ENCODE data around the gene RTN3.
A peak's percentile ranks its signal among the peaks of the same experiment; 100 is the strongest.

Gene RTN3

DNA sequence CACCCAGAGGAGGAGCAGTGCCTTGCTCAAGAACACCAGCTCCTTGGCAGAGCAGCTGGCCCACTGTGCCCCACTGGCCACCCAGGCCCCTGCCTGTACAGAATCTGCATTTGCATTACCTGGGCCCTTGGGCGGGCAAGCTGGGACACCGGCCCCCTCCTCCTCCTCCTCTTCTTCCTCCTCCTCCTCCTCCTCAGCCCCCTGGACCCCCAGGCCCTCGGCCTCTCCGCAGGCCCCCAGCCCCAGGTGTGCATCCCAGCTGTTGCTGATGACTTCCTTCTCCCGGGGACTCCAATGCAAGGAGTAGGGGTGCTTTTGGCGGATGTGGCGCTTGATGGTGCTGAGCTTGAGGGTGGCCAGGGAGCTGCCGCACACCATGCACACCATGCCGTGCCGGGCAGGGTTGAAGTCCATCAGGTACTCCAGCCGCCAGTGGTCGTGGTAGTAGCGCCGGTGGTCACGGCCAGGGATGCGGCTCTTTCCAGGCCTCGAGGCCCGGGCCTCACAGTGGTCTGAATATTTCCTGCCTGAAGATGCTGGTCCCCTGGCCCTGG, 84.5 kb downstream of the RTN3 start:
- H3K4me3 ChIP-seq (ENCODE audit: low read depth, low read length), result no peak overlapping the region
- CTCF ChIA-PET, result interaction anchor here (0.8 to 4.6 kb wide), 4 partner anchors 10 to 77 kb away, joined by 3 to 36 read pairs (median 3); partner anchors contain the start of gene MARK2
- POLR2A ChIA-PET, result no interaction called here
- no peak for DNase-seq (ENCODE audit: low read depth, low spot score)
- TF ChIP-seq, protein P1, sequence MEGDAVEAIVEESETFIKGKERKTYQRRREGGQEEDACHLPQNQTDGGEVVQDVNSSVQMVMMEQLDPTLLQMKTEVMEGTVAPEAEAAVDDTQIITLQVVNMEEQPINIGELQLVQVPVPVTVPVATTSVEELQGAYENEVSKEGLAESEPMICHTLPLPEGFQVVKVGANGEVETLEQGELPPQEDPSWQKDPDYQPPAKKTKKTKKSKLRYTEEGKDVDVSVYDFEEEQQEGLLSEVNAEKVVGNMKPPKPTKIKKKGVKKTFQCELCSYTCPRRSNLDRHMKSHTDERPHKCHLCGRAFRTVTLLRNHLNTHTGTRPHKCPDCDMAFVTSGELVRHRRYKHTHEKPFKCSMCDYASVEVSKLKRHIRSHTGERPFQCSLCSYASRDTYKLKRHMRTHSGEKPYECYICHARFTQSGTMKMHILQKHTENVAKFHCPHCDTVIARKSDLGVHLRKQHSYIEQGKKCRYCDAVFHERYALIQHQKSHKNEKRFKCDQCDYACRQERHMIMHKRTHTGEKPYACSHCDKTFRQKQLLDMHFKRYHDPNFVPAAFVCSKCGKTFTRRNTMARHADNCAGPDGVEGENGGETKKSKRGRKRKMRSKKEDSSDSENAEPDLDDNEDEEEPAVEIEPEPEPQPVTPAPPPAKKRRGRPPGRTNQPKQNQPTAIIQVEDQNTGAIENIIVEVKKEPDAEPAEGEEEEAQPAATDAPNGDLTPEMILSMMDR (IDR thresholded peaks at IDR 0.05; ENCODE audit: insufficient read depth, low read length, missing control alignments), result no peak

DNA sequence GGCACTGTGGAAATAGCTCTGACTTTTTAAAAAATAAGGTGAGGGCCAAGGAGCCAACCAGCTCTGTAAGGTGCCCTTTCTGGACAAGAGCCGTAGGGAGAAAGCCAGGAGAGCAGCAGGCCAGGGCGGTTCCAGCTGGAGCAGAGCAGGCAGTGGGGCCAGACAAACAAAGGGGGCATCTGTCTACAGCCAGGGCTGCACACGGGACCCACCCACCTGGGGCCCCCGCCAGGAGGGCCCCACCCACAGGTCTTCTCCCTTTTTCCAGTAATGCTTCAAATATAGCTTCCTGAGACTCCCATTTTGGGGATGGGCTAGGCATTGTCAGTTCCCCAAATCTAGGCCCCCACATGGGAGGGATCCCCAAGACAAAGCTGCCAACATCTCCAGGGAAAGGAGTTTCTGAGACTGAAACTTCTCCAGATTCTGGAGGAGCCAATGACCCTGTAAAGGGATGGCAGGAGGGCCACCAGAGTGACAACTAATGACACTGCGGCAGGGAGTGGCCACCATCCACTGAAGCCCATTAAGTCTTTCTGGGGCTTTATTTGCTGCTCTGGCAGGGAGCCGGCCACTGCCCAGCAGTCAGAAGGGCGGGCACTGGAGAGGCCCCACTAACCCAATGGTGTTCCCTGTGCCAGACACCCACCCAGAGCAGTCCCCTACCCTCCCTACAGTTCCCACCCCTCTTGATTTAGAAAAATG, 85.4 kb downstream of the RTN3 start:
- ChIA-PET CTCF (interaction anchor here (0.8 to 4.6 kb wide), 9 partner anchors 10 to 234 kb away, joined by 3 to 36 read pairs (median 4); partner anchors contain the start of gene MARK2), POLR2A (no interaction called here)
- DNase-seq (ENCODE audit: low read depth, low spot score), result no peak
- peak overlapping the region; percentile 70 for H3K4me3 ChIP-seq (ENCODE audit: low read depth, low read length)
- TF ChIP-seq, protein P1 (IDR thresholded peaks at IDR 0.05; ENCODE audit: insufficient read depth, low read length, missing control alignments), result no peak

DNA sequence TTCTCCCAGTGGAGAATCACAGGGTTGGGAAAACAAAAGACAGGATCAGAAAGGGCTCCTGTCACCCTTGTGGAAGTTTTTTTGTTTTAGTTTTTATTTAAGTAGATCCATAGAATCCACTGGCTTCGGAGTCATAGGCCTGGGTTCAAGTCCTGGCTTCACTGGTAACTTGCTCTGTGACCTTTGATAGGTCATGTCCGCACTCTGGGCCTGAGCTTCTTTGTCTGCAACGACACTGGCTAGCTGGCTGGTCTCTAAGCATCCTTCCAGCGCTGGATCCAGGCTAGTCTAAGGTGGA, 85.9 kb downstream of the RTN3 start:
- ChIA-PET CTCF (interaction anchor here (0.9 to 4.6 kb wide), 19 partner anchors 11 to 418 kb away, joined by 3 to 36 read pairs (median 4); partner anchors contain the start of genes ATL3 and MARK2), POLR2A (no interaction called here)
- peak overlapping the region; percentile 70 for H3K4me3 ChIP-seq (ENCODE audit: low read depth, low read length)
- no peak for DNase-seq (ENCODE audit: low read depth, low spot score)
- TF ChIP-seq, protein P1 (IDR thresholded peaks at IDR 0.05; ENCODE audit: insufficient read depth, low read length, missing control alignments), result no peak

DNA sequence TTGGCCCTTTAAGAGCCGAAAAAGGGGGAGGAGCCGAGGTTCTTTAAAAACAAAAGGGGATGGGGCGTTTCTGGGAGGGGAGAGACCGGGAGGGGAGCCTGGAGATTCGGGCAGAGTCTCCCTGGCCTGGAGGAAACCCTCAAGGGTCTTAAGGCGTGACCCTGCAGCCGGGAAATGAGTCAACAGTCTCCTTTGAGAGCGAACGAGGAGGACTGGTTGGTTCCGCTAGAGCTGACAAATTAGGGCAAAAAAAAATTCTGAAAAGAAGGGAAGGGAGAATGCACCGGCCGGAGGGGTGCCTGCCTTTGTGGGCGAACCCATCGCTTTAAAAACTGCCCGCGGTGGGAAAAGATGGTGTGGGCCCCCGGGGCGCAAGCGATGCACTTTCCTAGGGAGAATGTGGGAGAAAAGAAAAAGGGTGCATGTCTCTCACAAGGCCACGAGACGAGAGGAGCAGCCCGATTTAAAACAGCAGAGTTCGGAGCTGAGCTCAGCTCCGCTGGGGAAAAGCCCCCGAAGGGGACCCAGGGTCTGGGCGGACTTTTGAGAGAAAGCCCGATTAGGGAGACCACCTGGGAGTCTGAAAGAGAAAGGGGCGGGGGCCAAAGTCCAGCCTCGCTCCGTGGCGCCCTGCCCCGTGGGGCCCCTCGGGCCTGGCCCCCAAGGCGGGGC, 86.4 kb downstream of the RTN3 start:
- TF ChIP-seq, protein P1 (IDR thresholded peaks at IDR 0.05; ENCODE audit: insufficient read depth, low read length, missing control alignments), result no peak
- H3K4me3 ChIP-seq (ENCODE audit: low read depth, low read length), result peak overlapping the region; percentile 70
- CTCF ChIA-PET, result interaction anchor here (0.9 to 4.6 kb wide), 22 partner anchors 11 to 417 kb away, joined by 3 to 36 read pairs (median 4); partner anchors contain the start of genes ATL3 and MARK2
- POLR2A ChIA-PET, result interaction anchor here (1.2 kb wide), 1 partner anchor 72 kb away, joined by 5 read pairs; no protein-coding TSS in a partner anchor
- DNase-seq (ENCODE audit: low read depth, low spot score), result no peak

DNA sequence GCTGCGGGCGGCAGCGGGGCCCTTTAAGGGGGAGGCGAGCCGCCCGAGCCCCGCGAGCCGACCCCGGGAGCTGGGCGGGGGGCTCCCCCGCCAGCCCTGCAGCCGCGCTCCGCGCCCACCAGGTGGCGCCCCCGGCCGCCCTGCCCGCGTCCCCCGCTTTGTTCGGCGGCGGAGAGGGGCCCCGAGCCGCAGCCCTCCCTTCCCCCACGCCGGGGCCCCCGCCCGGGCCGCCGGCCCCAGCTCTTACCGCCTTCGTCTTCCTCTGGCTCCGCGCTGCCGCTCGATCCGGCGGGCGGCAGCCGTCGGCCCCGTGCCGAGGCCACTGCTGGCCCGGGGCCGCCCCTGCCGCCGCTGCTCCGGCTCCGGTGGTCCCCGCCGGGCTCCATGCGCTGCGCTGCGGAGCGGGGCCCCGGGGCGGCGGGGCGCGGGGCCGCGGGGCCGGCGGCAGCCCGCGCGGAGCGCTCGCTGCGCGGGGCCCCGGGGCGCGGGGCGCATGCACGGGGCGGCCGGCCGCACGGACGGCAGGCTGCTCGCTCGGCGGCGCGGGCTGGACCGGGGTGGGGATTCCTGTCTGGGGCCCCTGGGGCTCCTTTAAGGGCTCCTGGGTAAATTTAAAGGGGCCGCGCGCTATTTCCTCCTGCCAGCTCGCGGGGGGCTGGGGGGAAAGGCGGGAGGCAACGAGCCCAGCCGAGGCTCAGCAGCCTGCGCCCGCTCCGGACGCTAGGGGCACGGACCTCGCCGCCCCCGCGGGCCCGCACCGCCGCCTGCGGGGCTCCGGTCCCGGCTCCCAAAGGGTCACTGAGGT, 87.1 kb downstream of the RTN3 start, which contains the start of gene ZFTA:
Gene ZFTA (minus strand): TSS at position 539 of the 805 bp plus-strand sequence. CDS start 153 bp downstream, at position 386.
- TF ChIP-seq, protein P1 (IDR thresholded peaks at IDR 0.05; ENCODE audit: insufficient read depth, low read length, missing control alignments), result peak; percentile 57
- POLR2A ChIA-PET, result interaction anchor here (1.0 to 1.4 kb wide), 5 partner anchors 72 to 417 kb away, joined by 3 to 5 read pairs (median 4); partner anchors contain the start of gene STIP1
- H3K4me3 ChIP-seq (ENCODE audit: low read depth, low read length), result peak within 1 kb of the TSS; percentile 70
- CTCF ChIA-PET, result interaction anchor here (0.9 to 4.6 kb wide), 24 partner anchors 11 to 416 kb away, joined by 3 to 36 read pairs (median 4); partner anchors contain the start of genes ATL3 and MARK2
- no peak for DNase-seq (ENCODE audit: low read depth, low spot score)
